Sigmoid colon (tissue), 7 donors: ENCODE data around the gene MYO1F. TPM values are rescaled to one million over a fixed set of nuclear protein-coding genes. Genes with fewer than 3 reads are reported as not detected.

Source experiments
- DNase-seq: peaks from one replicate; pipeline ENCODE4 v3.0.0-alpha.2; 2019
- H3K27ac ChIP-seq, 4 donors: fragments of 200-600 bp; sonication (generic); one replicate each; pipeline ENCODE4 v1.5.1; 2016 to 2019; ENCODE audit warnings: mild to moderate bottlenecking in 1 of 4
- H3K27me3 ChIP-seq, 3 donors: fragments of 200-600 bp; sonication (generic); one replicate each; pipeline ENCODE4 v1.5.1; 2019; ENCODE audit warnings: mild to moderate bottlenecking in 1 of 3
- H3K36me3 ChIP-seq, 4 donors: fragments of 200-600 bp; sonication (generic); one replicate each; pipeline ENCODE4 v1.5.1; 2016 to 2019
- H3K4me1 ChIP-seq, 4 donors: fragments of 200-600 bp; sonication (generic); one replicate each; pipeline ENCODE4 v1.5.1; 2017 to 2019
- H3K4me3 ChIP-seq, 4 donors: fragments of 200-600 bp; sonication (generic); one replicate each; pipeline ENCODE4 v1.5.1; 2017 to 2019; ENCODE audit warnings: mild to moderate bottlenecking in 2 of 4, moderate library complexity in 1 of 4
- H3K9me3 ChIP-seq, 4 donors: fragments of 200-600 bp in 3 of 4; sonication (generic) in 3 of 4; one replicate each; pipeline versions ENCODE4 v1.5.1 to v1.6.1; 2013 to 2019
- CTCF ChIP-seq, 4 experiments: fragments of 450-650 bp in 3 of 4; fragments of 200-600 bp in 1 of 4; IDR thresholded peaks; one replicate each; pipeline ENCODE4 v1.5.1; 2016 to 2019; ENCODE audit warnings: antibody characterized with exemption in 4 of 4, mild to moderate bottlenecking in 3 of 4, moderate library complexity in 2 of 4
- EP300 ChIP-seq, 4 donors: sonication (generic); formaldehyde crosslinking; IDR thresholded peaks; one replicate each; pipeline ENCODE4 v1.6.1; 2017; ENCODE audit warnings: antibody characterized with exemption in 4 of 4
- POLR2A ChIP-seq, 2 donors: fragments of 450-650 bp; IDR thresholded peaks; one replicate each; pipeline ENCODE4 v1.6.1; 2016; ENCODE audit warnings: antibody characterized with exemption in 2 of 2, mild to moderate bottlenecking in 2 of 2, moderate library complexity in 2 of 2
- POLR2AphosphoS5 ChIP-seq, 4 donors: sonication (generic); formaldehyde crosslinking; IDR thresholded peaks; one replicate each; pipeline ENCODE4 v1.6.1; 2017; ENCODE audit warnings: antibody characterized with exemption in 4 of 4
- WGBS, 2 donors: extraction: QIAGEN DNeasy Blood & Tissue Kit; methylation state at CpG; one replicate each; pipeline ENCODE4 v1.1.7; 2013; 5-methylcytosine and 5-hydroxymethylcytosine counted together
- intact Hi-C: fragments of 100-400 bp; cut with DNase I; formaldehyde crosslinking; loops from one replicate; pipeline ENCODE4 v1.15.1; 2023
- polyA plus RNA-seq, 3 donors: library from polyadenylated mRNA; stranded (reverse); fragments of 200-250 nt; gene quantifications; one replicate each; pipeline ENCODE4 v1.2.3, GENCODE V29; 2013
- total RNA-seq, 4 donors: library from RNA; depleted of rRNA; stranded (reverse); fragments of >200 nt; gene quantifications; one replicate each; pipeline ENCODE4 v1.1.0, GENCODE V29; 2016
- donor health status: healthy with polysubstance abuse.
- donor health status: Bipolar disorder and iron deficiency.
- donor health status: healthy.

MYO1F gene
- total and polyA plus RNA-seq, 7 donors: 6.6 to 19.4 (median 10.2) TPM

GRCh38 chr19:8616861-8617260 lies 39.6 kb upstream of the MYO1F start:
- no peaks in the 10 kb centered on the region for H3K9me3 ChIP-seq
- no peak for DNase-seq
- H3K27ac ChIP-seq: no peak overlapping the region
- peaks cover 0 to 4% (median 2%) of the 10 kb centered on the region in 4 donors for H3K4me1 ChIP-seq
- no peak overlapping the region for H3K4me3 ChIP-seq
- intact Hi-C loops: no loop called here
- WGBS, 2 donors: 67 to 85% methylated on average over 6 of the region's 6 CpGs
- TF ChIP-seq EP300 (IDR thresholded peaks at IDR 0.05) (no peak), POLR2A (IDR thresholded peaks at IDR 0.05) (no peak), CTCF (IDR thresholded peaks at IDR 0.05) (no peak), POLR2AphosphoS5 (IDR thresholded peaks at IDR 0.05) (no peak)
- no peaks in the 10 kb centered on the region for H3K36me3 ChIP-seq
- no peaks in the 10 kb centered on the region for H3K27me3 ChIP-seq

GRCh38 chr19:8615813-8616596 lies 38.8 kb upstream of the MYO1F start:
- WGBS, 2 donors: 37 to 41% methylated on average over 23 of the region's 23 CpGs
- TF ChIP-seq POLR2A (IDR thresholded peaks at IDR 0.05) (no peak), CTCF (IDR thresholded peaks at IDR 0.05) (peak; percentile 57 to 75 (median 64)), POLR2AphosphoS5 (IDR thresholded peaks at IDR 0.05) (no peak), EP300 (IDR thresholded peaks at IDR 0.05) (no peak)
- intact Hi-C loops: no loop called here
- H3K27ac ChIP-seq: no peak overlapping the region
- no peaks in the 10 kb centered on the region for H3K36me3 ChIP-seq
- no peaks in the 10 kb centered on the region for H3K27me3 ChIP-seq
- peaks cover 0 to 11% (median 8%) of the 10 kb centered on the region in 4 donors for H3K4me1 ChIP-seq
- peak; percentile 77 for DNase-seq
- no peaks in the 10 kb centered on the region for H3K9me3 ChIP-seq
- H3K4me3 ChIP-seq: no peak overlapping the region

GRCh38 chr19:8615024-8615423 lies 37.8 kb upstream of the MYO1F start:
- no peak for DNase-seq
- intact Hi-C loops: no loop called here
- WGBS, 2 donors: 47 to 49% methylated on average over 6 of the region's 6 CpGs
- H3K27ac ChIP-seq: no peak overlapping the region
- H3K36me3 ChIP-seq: no peaks in the 10 kb centered on the region
- no peaks in the 10 kb centered on the region for H3K27me3 ChIP-seq
- H3K4me3 ChIP-seq: no peak overlapping the region
- no peaks in the 10 kb centered on the region for H3K9me3 ChIP-seq
- no peak for TF ChIP-seq POLR2AphosphoS5 (IDR thresholded peaks at IDR 0.05)
- no peak for TF ChIP-seq POLR2A (IDR thresholded peaks at IDR 0.05)
- no peak for TF ChIP-seq CTCF (IDR thresholded peaks at IDR 0.05)
- TF ChIP-seq EP300 (IDR thresholded peaks at IDR 0.05): no peak
- peaks cover 0 to 11% (median 8%) of the 10 kb centered on the region in 4 donors for H3K4me1 ChIP-seq

- H3K4me1 ChIP-seq: peaks cover 0 to 11% (median 8%) of the 10 kb centered on the region in 4 donors
- 63 to 78% methylated on average over 2 of the region's 2 CpGs for WGBS, 2 donors
- H3K27me3 ChIP-seq: no peaks in the 10 kb centered on the region
- H3K36me3 ChIP-seq: no peaks in the 10 kb centered on the region
- intact Hi-C loops: no loop called here
- H3K4me3 ChIP-seq: no peak overlapping the region
- no peak for DNase-seq
- H3K27ac ChIP-seq: no peak overlapping the region
- no peaks in the 10 kb centered on the region for H3K9me3 ChIP-seq
- TF ChIP-seq POLR2AphosphoS5 (IDR thresholded peaks at IDR 0.05) (no peak), CTCF (IDR thresholded peaks at IDR 0.05) (no peak), POLR2A (IDR thresholded peaks at IDR 0.05) (no peak)
These were observed 37.2 kb upstream of the MYO1F start for GRCh38 chr19:8614455-8614854.
